ENCODE results near the gene SLC25A38.

DNA sequence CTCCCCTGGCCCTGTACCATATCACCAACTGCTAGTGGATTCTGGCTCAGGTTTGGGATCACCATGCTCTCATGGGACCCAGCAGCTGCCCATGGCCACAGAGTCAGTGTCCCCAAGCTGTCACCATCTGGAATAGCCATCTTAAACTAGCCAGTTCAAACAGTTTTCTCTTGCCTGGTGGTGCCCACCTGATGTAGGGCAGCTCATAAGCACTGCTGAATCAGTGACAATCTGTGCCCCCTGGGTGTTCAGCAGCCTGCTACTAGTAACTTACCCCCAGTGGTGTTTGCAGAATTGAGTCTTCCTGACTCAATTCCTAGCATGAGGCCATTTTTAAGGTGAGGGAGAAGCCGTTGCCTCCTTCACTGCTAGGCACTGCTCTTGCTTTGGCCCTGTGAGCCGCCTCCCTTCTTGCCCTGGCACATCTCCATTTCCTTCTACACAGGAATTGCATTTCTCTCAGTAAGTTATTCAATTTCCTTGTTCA, 31.3 kb downstream of the SLC25A38 start:
- TF ChIP-seq CTCF (conservative IDR thresholded peaks at IDR 0.05), result no peak
- no peak for TF ChIP-seq EZH2 (IDR thresholded peaks at IDR 0.05; ENCODE audit: low read depth)
